ENCODE measurements around the gene C20orf173.
"Not testable (repeated sequence)": the region's sequence is repeated elsewhere in the genome, so short reads cannot be mapped to it uniquely, and the experiment has no call there.

Gene C20orf173

GRCh38 chr20:35541118-35541782, 11.8 kb upstream of the C20orf173 start:
- DNase-seq (ENCODE audit: low read depth, low spot score) = no peak
- Histone ChIP-seq H3K36me3 (ENCODE audit: insufficient read depth, insufficient read length, low read length) (peaks cover 34% of the 10 kb centered on the region), H3K27me3 (ENCODE audit: insufficient read depth, insufficient read length) (no peaks in the 10 kb centered on the region), H3K9ac (ENCODE audit: insufficient read length, low read depth) (peak overlapping the region; percentile 61), H3K9me3 (ENCODE audit: insufficient read depth, low read length) (no peaks in the 10 kb centered on the region), H3K4me1 (ENCODE audit: insufficient read depth, insufficient read length) (peaks cover 5% of the 10 kb centered on the region), H3K4me3 (ENCODE audit: insufficient read length, low read depth) (peak overlapping the region; percentile 15)
- no peak for TF ChIP-seq SUZ12 (IDR thresholded peaks at IDR 0.05; ENCODE audit: extremely low read depth, insufficient read depth, insufficient read length)
- TF ChIP-seq ZNF274 (IDR thresholded peaks at IDR 0.05; ENCODE audit: low read depth, low read length) = no peak
- TF ChIP-seq YY1 (IDR thresholded peaks at IDR 0.05; ENCODE audit: insufficient read depth, insufficient read length) = no peak

GRCh38 chr20:35539756-35540212, 10.3 kb upstream of the C20orf173 start:
- Histone ChIP-seq H3K36me3 (ENCODE audit: insufficient read depth, insufficient read length, low read length) (peaks cover 22% of the 10 kb centered on the region), H3K27me3 (ENCODE audit: insufficient read depth, insufficient read length) (no peaks in the 10 kb centered on the region), H3K9ac (ENCODE audit: insufficient read length, low read depth) (no peak overlapping the region), H3K4me3 (ENCODE audit: insufficient read length, low read depth) (no peak overlapping the region), H3K4me1 (ENCODE audit: insufficient read depth, insufficient read length) (peaks cover 5% of the 10 kb centered on the region), H3K9me3 (ENCODE audit: insufficient read depth, low read length) (no peaks in the 10 kb centered on the region)
- TF ChIP-seq YY1 (IDR thresholded peaks at IDR 0.05; ENCODE audit: insufficient read depth, insufficient read length) (no peak), ZNF274 (IDR thresholded peaks at IDR 0.05; ENCODE audit: low read depth, low read length) (no peak), SUZ12 (IDR thresholded peaks at IDR 0.05; ENCODE audit: extremely low read depth, insufficient read depth, insufficient read length) (no peak)
- DNase-seq (ENCODE audit: low read depth, low spot score) = no peak

GRCh38 chr20:35527122-35527769, 2.2 kb downstream of the C20orf173 start:
- TF ChIP-seq SUZ12 (IDR thresholded peaks at IDR 0.05; ENCODE audit: extremely low read depth, insufficient read depth, insufficient read length) (no peak), ZNF274 (IDR thresholded peaks at IDR 0.05; ENCODE audit: low read depth, low read length) (no peak), YY1 (IDR thresholded peaks at IDR 0.05; ENCODE audit: insufficient read depth, insufficient read length) (no peak)
- Histone ChIP-seq H3K4me3 (ENCODE audit: insufficient read length, low read depth) (no peak overlapping the region), H3K27me3 (ENCODE audit: insufficient read depth, insufficient read length) (no peaks in the 10 kb centered on the region), H3K9me3 (ENCODE audit: insufficient read depth, low read length) (peaks cover 5% of the 10 kb centered on the region; the same call in 1 of the 2 replicates), H3K9ac (ENCODE audit: insufficient read length, low read depth) (no peak overlapping the region), H3K4me1 (ENCODE audit: insufficient read depth, insufficient read length) (peaks cover 3% of the 10 kb centered on the region), H3K36me3 (ENCODE audit: insufficient read depth, insufficient read length, low read length) (no peaks in the 10 kb centered on the region)
- no peak for DNase-seq (ENCODE audit: low read depth, low spot score)

- DNase-seq (ENCODE audit: low read depth, low spot score) = no peak
- TF ChIP-seq YY1 (IDR thresholded peaks at IDR 0.05; ENCODE audit: insufficient read depth, insufficient read length) = no peak
- TF ChIP-seq ZNF274 (IDR thresholded peaks at IDR 0.05; ENCODE audit: low read depth, low read length) = no peak
- TF ChIP-seq SUZ12 (IDR thresholded peaks at IDR 0.05; ENCODE audit: extremely low read depth, insufficient read depth, insufficient read length) = no peak
- H3K4me3 ChIP-seq (ENCODE audit: insufficient read length, low read depth) = no peak overlapping the region
- peaks cover 4% of the 10 kb centered on the region for H3K4me1 ChIP-seq (ENCODE audit: insufficient read depth, insufficient read length)
- no peaks in the 10 kb centered on the region for H3K36me3 ChIP-seq (ENCODE audit: insufficient read depth, insufficient read length, low read length)
- H3K27me3 ChIP-seq (ENCODE audit: insufficient read depth, insufficient read length) = no peaks in the 10 kb centered on the region
- H3K9ac ChIP-seq (ENCODE audit: insufficient read length, low read depth) = no peak overlapping the region
- H3K9me3 ChIP-seq (ENCODE audit: insufficient read depth, low read length) = peaks cover 5% of the 10 kb centered on the region; the same call in 1 of the 2 replicates
These were observed 3.8 kb downstream of the C20orf173 start for GRCh38 chr20:35525639-35526038.

GRCh38 chr20:35523298-35523888, 6.1 kb downstream of the C20orf173 start:
- TF ChIP-seq SUZ12 (IDR thresholded peaks at IDR 0.05; ENCODE audit: extremely low read depth, insufficient read depth, insufficient read length) (no peak), ZNF274 (IDR thresholded peaks at IDR 0.05; ENCODE audit: low read depth, low read length) (no peak), YY1 (IDR thresholded peaks at IDR 0.05; ENCODE audit: insufficient read depth, insufficient read length) (no peak)
- Histone ChIP-seq H3K4me1 (ENCODE audit: insufficient read depth, insufficient read length) (peaks cover 3% of the 10 kb centered on the region), H3K27me3 (ENCODE audit: insufficient read depth, insufficient read length) (no peaks in the 10 kb centered on the region), H3K4me3 (ENCODE audit: insufficient read length, low read depth) (no peak overlapping the region), H3K36me3 (ENCODE audit: insufficient read depth, insufficient read length, low read length) (no peaks in the 10 kb centered on the region), H3K9me3 (ENCODE audit: insufficient read depth, low read length) (peaks cover 5% of the 10 kb centered on the region; the same call in 1 of the 2 replicates), H3K9ac (ENCODE audit: insufficient read length, low read depth) (no peak overlapping the region)
- no peak for DNase-seq (ENCODE audit: low read depth, low spot score)

GRCh38 chr20:35518955-35519354, 10.5 kb downstream of the C20orf173 start:
- Histone ChIP-seq H3K4me1 (ENCODE audit: insufficient read depth, insufficient read length) (peaks cover 2% of the 10 kb centered on the region), H3K27me3 (ENCODE audit: insufficient read depth, insufficient read length) (no peaks in the 10 kb centered on the region), H3K9me3 (ENCODE audit: insufficient read depth, low read length) (no peaks in the 10 kb centered on the region), H3K4me3 (ENCODE audit: insufficient read length, low read depth) (no peak overlapping the region), H3K36me3 (ENCODE audit: insufficient read depth, insufficient read length, low read length) (peaks cover 20% of the 10 kb centered on the region), H3K9ac (ENCODE audit: insufficient read length, low read depth) (no peak overlapping the region)
- DNase-seq (ENCODE audit: low read depth, low spot score) = no peak
- TF ChIP-seq ZNF274 (IDR thresholded peaks at IDR 0.05; ENCODE audit: low read depth, low read length) (no peak), YY1 (IDR thresholded peaks at IDR 0.05; ENCODE audit: insufficient read depth, insufficient read length) (no peak), SUZ12 (IDR thresholded peaks at IDR 0.05; ENCODE audit: extremely low read depth, insufficient read depth, insufficient read length) (no peak)

GRCh38 chr20:35517767-35518166, 11.7 kb downstream of the C20orf173 start:
- not testable (repeated sequence) for DNase-seq (ENCODE audit: low read depth, low spot score); H3K9ac ChIP-seq (ENCODE audit: insufficient read length, low read depth); H3K9me3 ChIP-seq (ENCODE audit: insufficient read depth, low read length); H3K4me1 ChIP-seq (ENCODE audit: insufficient read depth, insufficient read length); H3K4me3 ChIP-seq (ENCODE audit: insufficient read length, low read depth); H3K27me3 ChIP-seq (ENCODE audit: insufficient read depth, insufficient read length)
- peaks cover 31% of the 10 kb centered on the region for H3K36me3 ChIP-seq (ENCODE audit: insufficient read depth, insufficient read length, low read length)

Data from NT2/D1 (cell line).